Measurements from ENCODE around the gene TAF4. TPM values are rescaled to one million over a fixed set of nuclear protein-coding genes. Genes with fewer than 3 reads are reported as not detected.

TAF4 gene
- total RNA-seq, 2 donors from 2014 or later = 25.5 to 39.9 TPM

DNA sequence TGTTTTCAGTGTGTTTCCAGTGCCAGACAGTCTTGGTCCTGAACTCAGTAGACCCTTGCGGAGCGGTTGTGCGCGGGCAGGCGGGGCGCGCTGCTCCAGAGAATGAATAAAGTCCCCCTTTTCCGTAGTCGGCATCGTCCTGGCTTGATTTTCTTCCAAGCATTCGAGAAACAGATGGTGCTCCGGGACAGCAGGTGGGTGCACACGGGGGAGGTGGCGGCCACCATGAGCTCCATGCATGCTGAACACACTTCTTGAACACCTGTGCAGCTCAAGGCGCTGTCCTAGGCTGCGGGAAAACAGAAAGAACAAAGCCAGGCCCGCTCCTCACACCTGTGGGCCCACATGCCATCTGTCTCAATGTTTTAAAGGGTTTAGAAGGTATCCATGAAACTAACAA, 125.2 kb downstream of the TAF4 start:
- Mint-ChIP-seq H3K27me3 (ENCODE audit: insufficient read depth) (no peaks in the 10 kb centered on the region), H3K9me3 (no peaks in the 10 kb centered on the region), H3K4me1 (no peaks in the 10 kb centered on the region), H3K4me3 (no peak overlapping the region), H3K27ac (no peak overlapping the region), H3K36me3 (ENCODE audit: low read depth) (peaks cover 2% of the 10 kb centered on the region)
- Histone ChIP-seq H3K9ac (ENCODE audit: extremely low read depth, low read length, poor library complexity, severe bottlenecking) (no peak overlapping the region), H3K4me1 (ENCODE audit: control insufficient read depth, insufficient read depth, low read length) (no peaks in the 10 kb centered on the region), H3K36me3 (ENCODE audit: control insufficient read depth, insufficient read depth, low read length) (no peaks in the 10 kb centered on the region), H3K9me3 (ENCODE audit: control insufficient read depth, low read length) (no peaks in the 10 kb centered on the region), H3K27me3 (ENCODE audit: control insufficient read depth, insufficient read depth, low read length, poor library complexity, severe bottlenecking) (no peaks in the 10 kb centered on the region), H3K4me3 (ENCODE audit: low read length) (no peak overlapping the region), H3K27ac (ENCODE audit: low read depth, low read length) (no peak overlapping the region)
- 93 to 96% methylated on average over 16 to 17 of the region's 17 CpGs for WGBS, 2 experiments (ENCODE audit: insufficient coverage in 1 of 2, insufficient read length in 1 of 2)
- no peak for DNase-seq
- TF ChIP-seq, protein P1, sequence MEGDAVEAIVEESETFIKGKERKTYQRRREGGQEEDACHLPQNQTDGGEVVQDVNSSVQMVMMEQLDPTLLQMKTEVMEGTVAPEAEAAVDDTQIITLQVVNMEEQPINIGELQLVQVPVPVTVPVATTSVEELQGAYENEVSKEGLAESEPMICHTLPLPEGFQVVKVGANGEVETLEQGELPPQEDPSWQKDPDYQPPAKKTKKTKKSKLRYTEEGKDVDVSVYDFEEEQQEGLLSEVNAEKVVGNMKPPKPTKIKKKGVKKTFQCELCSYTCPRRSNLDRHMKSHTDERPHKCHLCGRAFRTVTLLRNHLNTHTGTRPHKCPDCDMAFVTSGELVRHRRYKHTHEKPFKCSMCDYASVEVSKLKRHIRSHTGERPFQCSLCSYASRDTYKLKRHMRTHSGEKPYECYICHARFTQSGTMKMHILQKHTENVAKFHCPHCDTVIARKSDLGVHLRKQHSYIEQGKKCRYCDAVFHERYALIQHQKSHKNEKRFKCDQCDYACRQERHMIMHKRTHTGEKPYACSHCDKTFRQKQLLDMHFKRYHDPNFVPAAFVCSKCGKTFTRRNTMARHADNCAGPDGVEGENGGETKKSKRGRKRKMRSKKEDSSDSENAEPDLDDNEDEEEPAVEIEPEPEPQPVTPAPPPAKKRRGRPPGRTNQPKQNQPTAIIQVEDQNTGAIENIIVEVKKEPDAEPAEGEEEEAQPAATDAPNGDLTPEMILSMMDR (conservative IDR thresholded peaks at IDR 0.05) = no peak

DNA sequence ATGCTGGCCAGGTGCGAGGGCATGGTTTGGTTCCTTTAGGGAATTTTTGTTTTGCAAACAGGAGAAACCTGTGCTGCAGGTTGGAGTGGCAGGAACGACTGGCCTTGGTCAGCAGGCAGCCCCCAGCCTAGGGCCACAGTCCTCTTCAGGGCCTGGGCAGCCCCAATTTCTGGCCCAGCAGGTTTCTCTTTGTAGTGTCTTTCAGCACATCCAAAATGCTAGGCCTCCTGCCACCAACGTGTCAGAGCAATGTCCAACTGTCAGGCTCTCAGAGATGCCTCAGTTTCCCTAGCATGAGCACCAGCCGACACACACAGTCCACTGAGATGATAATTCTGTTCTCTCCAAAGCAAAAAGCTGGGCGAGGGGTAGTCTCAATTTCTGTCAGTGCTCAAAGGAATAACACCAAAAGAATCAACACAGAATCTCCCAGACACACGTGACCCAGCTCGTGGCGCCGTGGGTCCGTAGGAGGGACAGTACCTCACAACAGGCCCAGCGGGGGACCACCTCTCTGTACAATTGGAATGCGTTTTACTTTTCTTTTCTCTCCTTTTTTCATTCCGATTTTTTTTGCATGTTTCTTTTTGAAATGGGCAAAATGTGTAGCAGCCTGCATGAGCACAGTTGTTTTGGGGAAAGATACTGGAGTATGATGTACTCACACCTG, 125.9 kb downstream of the TAF4 start:
- Mint-ChIP-seq H3K36me3 (ENCODE audit: low read depth) (no peaks in the 10 kb centered on the region), H3K4me1 (peaks cover 5% of the 10 kb centered on the region), H3K4me3 (no peak overlapping the region), H3K27me3 (ENCODE audit: insufficient read depth) (no peaks in the 10 kb centered on the region), H3K27ac (no peak overlapping the region), H3K9me3 (no peaks in the 10 kb centered on the region)
- 84 to 88% methylated on average over 7 to 13 of the region's 13 CpGs for WGBS, 2 experiments (ENCODE audit: insufficient coverage in 1 of 2, insufficient read length in 1 of 2)
- no peak for DNase-seq
- no peaks in the 10 kb centered on the region for H3K4me1 ChIP-seq (ENCODE audit: control insufficient read depth, insufficient read depth, low read length)
- no peak overlapping the region for H3K9ac ChIP-seq (ENCODE audit: extremely low read depth, low read length, poor library complexity, severe bottlenecking)
- H3K4me3 ChIP-seq (ENCODE audit: low read length) = no peak overlapping the region
- H3K27me3 ChIP-seq (ENCODE audit: control insufficient read depth, insufficient read depth, low read length, poor library complexity, severe bottlenecking) = no peaks in the 10 kb centered on the region
- no peaks in the 10 kb centered on the region for H3K9me3 ChIP-seq (ENCODE audit: control insufficient read depth, low read length)
- H3K27ac ChIP-seq (ENCODE audit: low read depth, low read length) = no peak overlapping the region
- H3K36me3 ChIP-seq (ENCODE audit: control insufficient read depth, insufficient read depth, low read length) = no peaks in the 10 kb centered on the region
- TF ChIP-seq, protein P1 (conservative IDR thresholded peaks at IDR 0.05) = no peak

DNA sequence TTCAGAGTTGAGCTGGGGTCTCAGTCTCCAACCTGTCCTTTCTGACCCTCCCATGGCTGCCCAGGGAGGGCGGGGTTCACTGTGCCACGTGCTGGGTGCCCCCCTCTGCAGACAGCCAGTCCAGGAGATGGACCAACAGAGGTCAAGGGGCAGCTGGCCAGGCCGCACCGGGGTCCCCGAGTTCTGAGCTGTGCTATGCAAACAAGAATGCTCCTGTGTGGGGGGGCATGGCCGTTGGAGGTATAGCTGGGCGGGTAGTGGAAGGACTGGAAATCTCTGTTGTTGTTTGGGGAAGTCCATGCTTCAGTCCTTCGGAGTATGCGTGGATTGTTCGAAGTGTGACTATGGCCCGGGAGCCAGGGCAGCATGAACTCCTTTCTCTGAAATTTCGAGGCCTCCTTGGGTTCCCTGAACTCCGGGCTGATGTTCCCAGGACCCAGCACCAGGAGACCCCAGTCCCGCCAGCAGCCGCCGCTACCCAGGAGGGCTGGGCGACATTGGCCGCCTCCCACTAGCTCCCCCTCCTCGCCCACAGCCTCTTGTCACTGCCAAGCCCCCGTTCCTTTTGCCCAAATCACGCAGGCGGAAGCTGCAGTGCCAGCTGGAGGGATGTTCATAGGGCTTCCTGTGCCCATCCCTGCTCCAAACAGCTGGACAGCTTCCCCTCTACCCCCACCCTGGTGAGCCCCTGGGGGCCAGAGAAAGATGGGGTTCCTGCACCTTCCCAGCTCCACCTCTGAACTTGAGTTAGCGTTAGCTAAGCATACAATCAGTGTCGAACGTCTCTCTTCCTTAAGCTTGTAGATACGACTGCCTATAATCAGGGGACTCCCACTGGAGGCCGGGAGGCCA, 126.6 kb downstream of the TAF4 start:
- TF ChIP-seq, protein P1 (conservative IDR thresholded peaks at IDR 0.05) = no peak
- Mint-ChIP-seq H3K4me3 (no peak overlapping the region), H3K4me1 (peaks cover 7% of the 10 kb centered on the region), H3K27ac (no peak overlapping the region), H3K27me3 (ENCODE audit: insufficient read depth) (no peaks in the 10 kb centered on the region), H3K9me3 (no peaks in the 10 kb centered on the region), H3K36me3 (ENCODE audit: low read depth) (no peaks in the 10 kb centered on the region)
- H3K4me1 ChIP-seq (ENCODE audit: control insufficient read depth, insufficient read depth, low read length) = no peaks in the 10 kb centered on the region
- no peaks in the 10 kb centered on the region for H3K9me3 ChIP-seq (ENCODE audit: control insufficient read depth, low read length)
- no peak overlapping the region for H3K9ac ChIP-seq (ENCODE audit: extremely low read depth, low read length, poor library complexity, severe bottlenecking)
- H3K27me3 ChIP-seq (ENCODE audit: control insufficient read depth, insufficient read depth, low read length, poor library complexity, severe bottlenecking) = no peaks in the 10 kb centered on the region
- WGBS, 2 experiments (ENCODE audit: insufficient coverage in 1 of 2, insufficient read length in 1 of 2) = 88 to 91% methylated on average over 19 to 27 of the region's 27 CpGs
- H3K27ac ChIP-seq (ENCODE audit: low read depth, low read length) = no peak overlapping the region
- no peak overlapping the region for H3K4me3 ChIP-seq (ENCODE audit: low read length)
- no peaks in the 10 kb centered on the region for H3K36me3 ChIP-seq (ENCODE audit: control insufficient read depth, insufficient read depth, low read length)
- no peak for DNase-seq

Measured in endodermal cell (in vitro differentiated cells).